Stomach (tissue), 4 donors: ENCODE measurements around the gene EPS8L3.

Experiments
- POLR2A ChIP-seq, 4 donors: fragments of 450-650 bp; IDR thresholded peaks; one replicate each; pipeline ENCODE4 v1.6.1; 2016; ENCODE audit warnings: antibody characterized with exemption in 4 of 4, control low read depth in 2 of 4, mild to moderate bottlenecking in 1 of 4, moderate library complexity in 1 of 4
- TF ChIP-seq, protein P1 (sequence below), 7 experiments: fragments of 450-650 bp in 4 of 7; fragments of 200-600 bp in 3 of 7; sonication (generic) in 3 of 7; IDR thresholded peaks; one replicate each; pipeline ENCODE4 v1.5.1; 2016 to 2019; ENCODE audit warnings: antibody characterized with exemption in 7 of 7, control low read depth in 2 of 7, mild to moderate bottlenecking in 1 of 7

DNA sequence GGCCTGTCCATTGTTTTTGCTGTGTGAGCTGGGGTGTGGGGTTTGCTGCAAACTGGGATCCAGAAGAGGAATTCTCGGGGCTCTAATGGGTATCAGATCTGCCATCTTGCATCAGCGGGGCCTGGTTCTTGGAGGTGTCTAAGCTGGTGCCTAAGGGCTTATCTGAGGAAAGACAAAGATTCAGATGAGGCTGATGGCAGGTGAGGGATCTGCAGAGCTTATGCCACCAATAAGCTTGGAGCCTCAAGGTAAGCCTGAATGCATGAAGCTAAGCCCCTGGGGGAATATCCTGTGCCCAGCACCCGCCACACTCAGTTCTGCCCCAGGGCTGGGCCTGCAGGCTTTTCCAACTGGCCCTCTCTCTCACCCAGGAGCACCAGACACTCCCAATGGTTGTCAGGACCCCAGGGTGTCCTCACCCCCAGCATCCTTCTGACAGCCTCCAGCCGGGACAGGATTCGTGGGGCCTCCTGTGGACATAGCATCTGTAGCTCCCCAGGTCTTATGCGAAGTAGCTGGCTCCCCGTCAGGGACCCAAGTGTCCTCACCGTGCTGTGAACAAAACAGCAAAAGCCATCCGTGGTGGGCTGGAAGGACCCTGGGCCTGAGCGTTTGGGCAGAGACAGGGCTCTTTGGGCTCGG, 13.4 kb downstream of the EPS8L3 start:
- TF ChIP-seq, protein P1, sequence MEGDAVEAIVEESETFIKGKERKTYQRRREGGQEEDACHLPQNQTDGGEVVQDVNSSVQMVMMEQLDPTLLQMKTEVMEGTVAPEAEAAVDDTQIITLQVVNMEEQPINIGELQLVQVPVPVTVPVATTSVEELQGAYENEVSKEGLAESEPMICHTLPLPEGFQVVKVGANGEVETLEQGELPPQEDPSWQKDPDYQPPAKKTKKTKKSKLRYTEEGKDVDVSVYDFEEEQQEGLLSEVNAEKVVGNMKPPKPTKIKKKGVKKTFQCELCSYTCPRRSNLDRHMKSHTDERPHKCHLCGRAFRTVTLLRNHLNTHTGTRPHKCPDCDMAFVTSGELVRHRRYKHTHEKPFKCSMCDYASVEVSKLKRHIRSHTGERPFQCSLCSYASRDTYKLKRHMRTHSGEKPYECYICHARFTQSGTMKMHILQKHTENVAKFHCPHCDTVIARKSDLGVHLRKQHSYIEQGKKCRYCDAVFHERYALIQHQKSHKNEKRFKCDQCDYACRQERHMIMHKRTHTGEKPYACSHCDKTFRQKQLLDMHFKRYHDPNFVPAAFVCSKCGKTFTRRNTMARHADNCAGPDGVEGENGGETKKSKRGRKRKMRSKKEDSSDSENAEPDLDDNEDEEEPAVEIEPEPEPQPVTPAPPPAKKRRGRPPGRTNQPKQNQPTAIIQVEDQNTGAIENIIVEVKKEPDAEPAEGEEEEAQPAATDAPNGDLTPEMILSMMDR (IDR thresholded peaks at IDR 0.05), result no peak
- TF ChIP-seq POLR2A (IDR thresholded peaks at IDR 0.05), result no peak
